Lung (tissue), 12 donors: Measurements from ENCODE around the gene OR51I1. TPM values are rescaled to one million over a fixed set of nuclear protein-coding genes. Genes with fewer than 3 reads are reported as not detected.

ENCODE experiments used
- ATAC-seq: fragments of 200-7000 bp; cut with Tn5 transposase; one replicate; pipeline ENCODE4 v1.9.1; 2020; ENCODE audit warnings: moderate number of reproducible peaks; ENCODE audit not compliant: insufficient read depth, low FRiP score
- DNase-seq, 3 donors: peaks; one replicate each; pipeline ENCODE4 v3.0.0-alpha.2; 2013 to 2017
- H3K27ac ChIP-seq, 2 donors: one replicate each; pipeline ENCODE4 v1.5.1; 2013; ENCODE audit warnings: mild to moderate bottlenecking in 2 of 2, moderate library complexity in 2 of 2, control low read depth in 1 of 2, inconsistent platforms in 1 of 2, low read depth in 1 of 2, low read length in 1 of 2
- H3K27me3 ChIP-seq, 3 donors: one replicate each; pipeline ENCODE4 v1.5.1; 2013; ENCODE audit warnings: low read length in 2 of 3; ENCODE audit not compliant: control insufficient read depth in 3 of 3, insufficient read depth in 3 of 3
- H3K36me3 ChIP-seq, 4 donors: one replicate each; pipeline ENCODE4 v1.5.1; 2013; ENCODE audit warnings: low read length in 4 of 4, mild to moderate bottlenecking in 1 of 4, moderate library complexity in 1 of 4; ENCODE audit not compliant: control insufficient read depth in 4 of 4, insufficient read depth in 4 of 4
- H3K4me1 ChIP-seq, 5 donors: one replicate each; pipeline ENCODE4 v1.5.1; 2013; ENCODE audit warnings: low read length in 5 of 5, mild to moderate bottlenecking in 2 of 5, moderate library complexity in 1 of 5; ENCODE audit not compliant: control insufficient read depth in 5 of 5, insufficient read depth in 5 of 5
- H3K4me3 ChIP-seq: one replicate; pipeline ENCODE4 v1.5.1; 2013; ENCODE audit warnings: mild to moderate bottlenecking, control low read depth, moderate library complexity
- H3K9ac ChIP-seq, 2 donors: one replicate each; pipeline ENCODE4 v1.5.1; 2013; ENCODE audit warnings: low read length in 2 of 2, control low read depth in 1 of 2; ENCODE audit not compliant: insufficient read depth in 1 of 2
- H3K9me3 ChIP-seq, 4 donors: one replicate each; pipeline ENCODE4 v1.5.1; 2013; ENCODE audit warnings: low read length in 3 of 4, mild to moderate bottlenecking in 1 of 4, moderate library complexity in 1 of 4; ENCODE audit not compliant: control insufficient read depth in 4 of 4, insufficient read depth in 3 of 4
- WGBS, 2 donors: extraction: QIAGEN DNeasy Blood & Tissue Kit; methylation state at CpG; one replicate each; pipeline ENCODE4 v1.1.7; 2013; 5-methylcytosine and 5-hydroxymethylcytosine counted together
- polyA plus RNA-seq, 2 donors: library from polyadenylated mRNA; stranded (reverse); fragments of 200-250 nt; gene quantifications; one replicate each; pipeline ENCODE4 v1.2.1, GENCODE V29; 2013
- total RNA-seq, 2 donors: library from RNA; depleted of rRNA in 1 of 2; stranded (reverse); fragments of >200 nt in 1 of 2; gene quantifications; one replicate each; pipeline ENCODE4 v1.2.1, GENCODE V29; 2014 to 2021
- TF ChIP-seq, protein P1 (sequence below): IDR thresholded peaks from 2 replicates; pipeline ENCODE4 v1.5.1; 2012; ENCODE audit warnings: mild to moderate bottlenecking; ENCODE audit errors: control extremely low read depth, extremely low read depth
- donor health status: control.
- donor health status: control.
- donor health status: Bipolar disorder and iron deficiency.
- donor health status: healthy.
- donor health status: DM: yes; HTN: yes; CAD: no.

OR51I1 gene
- total and polyA plus RNA-seq, 4 donors = 3.2 TPM; not detected in 3

DNA sequence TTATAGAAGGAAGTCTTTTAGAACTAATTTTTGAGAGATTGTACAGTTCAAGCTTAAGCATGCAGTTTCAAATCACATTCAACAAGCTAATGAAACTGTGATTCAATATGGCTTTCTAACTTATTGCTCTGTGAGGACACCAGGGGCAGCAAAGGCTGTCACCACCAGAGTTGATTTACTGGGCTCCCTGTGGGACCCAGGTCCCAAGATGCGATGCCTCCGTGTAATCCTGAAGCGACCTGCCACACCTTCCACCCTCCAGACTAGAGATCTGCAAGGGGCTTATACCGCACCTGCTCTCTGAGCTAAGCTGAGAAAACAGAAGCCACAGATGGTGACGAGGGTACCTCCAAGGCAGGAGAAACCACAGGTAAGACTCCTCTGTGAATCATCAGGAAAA, 20.3 kb downstream of the OR51I1 start:
- H3K27me3 ChIP-seq = no peaks in the 10 kb centered on the region
- ATAC-seq (no peak), DNase-seq (no peak)
- H3K9ac ChIP-seq = no peak overlapping the region
- TF ChIP-seq, protein P1, sequence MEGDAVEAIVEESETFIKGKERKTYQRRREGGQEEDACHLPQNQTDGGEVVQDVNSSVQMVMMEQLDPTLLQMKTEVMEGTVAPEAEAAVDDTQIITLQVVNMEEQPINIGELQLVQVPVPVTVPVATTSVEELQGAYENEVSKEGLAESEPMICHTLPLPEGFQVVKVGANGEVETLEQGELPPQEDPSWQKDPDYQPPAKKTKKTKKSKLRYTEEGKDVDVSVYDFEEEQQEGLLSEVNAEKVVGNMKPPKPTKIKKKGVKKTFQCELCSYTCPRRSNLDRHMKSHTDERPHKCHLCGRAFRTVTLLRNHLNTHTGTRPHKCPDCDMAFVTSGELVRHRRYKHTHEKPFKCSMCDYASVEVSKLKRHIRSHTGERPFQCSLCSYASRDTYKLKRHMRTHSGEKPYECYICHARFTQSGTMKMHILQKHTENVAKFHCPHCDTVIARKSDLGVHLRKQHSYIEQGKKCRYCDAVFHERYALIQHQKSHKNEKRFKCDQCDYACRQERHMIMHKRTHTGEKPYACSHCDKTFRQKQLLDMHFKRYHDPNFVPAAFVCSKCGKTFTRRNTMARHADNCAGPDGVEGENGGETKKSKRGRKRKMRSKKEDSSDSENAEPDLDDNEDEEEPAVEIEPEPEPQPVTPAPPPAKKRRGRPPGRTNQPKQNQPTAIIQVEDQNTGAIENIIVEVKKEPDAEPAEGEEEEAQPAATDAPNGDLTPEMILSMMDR = no peak
- no peak overlapping the region for H3K27ac ChIP-seq
- WGBS, 2 donors = 70 to 79% methylated on average over 5 of the region's 5 CpGs
- H3K4me3 ChIP-seq = no peak overlapping the region
- no peaks in the 10 kb centered on the region for H3K4me1 ChIP-seq
- no peaks in the 10 kb centered on the region for H3K36me3 ChIP-seq
- no peaks in the 10 kb centered on the region for H3K9me3 ChIP-seq

DNA sequence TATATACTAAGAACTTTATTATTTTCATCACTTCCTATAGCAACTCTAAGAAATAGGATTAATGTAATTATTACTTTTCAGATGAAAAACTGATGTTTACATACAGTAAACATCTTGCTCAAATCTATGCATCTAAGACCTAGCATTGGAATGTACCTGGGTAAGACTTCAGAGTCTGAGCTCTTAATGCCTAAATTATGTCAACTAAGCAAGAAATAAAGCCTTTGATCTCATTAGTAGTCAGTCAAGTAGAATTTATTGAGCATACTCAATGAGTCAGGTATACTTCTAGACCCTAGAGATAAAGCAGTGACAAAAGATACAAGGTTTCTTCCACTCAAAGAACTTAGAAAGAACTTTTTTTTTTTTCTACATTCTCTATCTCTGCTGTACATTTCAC, 36.1 kb downstream of the OR51I1 start:
- DNase-seq = no peak
- Histone ChIP-seq H3K9ac (no peak overlapping the region), H3K4me1 (no peaks in the 10 kb centered on the region), H3K4me3 (no peak overlapping the region), H3K27ac (no peak overlapping the region), H3K9me3 (peaks cover 0 to 4% (median 0%) of the 10 kb centered on the region in 4 donors), H3K36me3 (no peaks in the 10 kb centered on the region), H3K27me3 (no peaks in the 10 kb centered on the region)
- no peak for ATAC-seq
- TF ChIP-seq, protein P1 = no peak

DNA sequence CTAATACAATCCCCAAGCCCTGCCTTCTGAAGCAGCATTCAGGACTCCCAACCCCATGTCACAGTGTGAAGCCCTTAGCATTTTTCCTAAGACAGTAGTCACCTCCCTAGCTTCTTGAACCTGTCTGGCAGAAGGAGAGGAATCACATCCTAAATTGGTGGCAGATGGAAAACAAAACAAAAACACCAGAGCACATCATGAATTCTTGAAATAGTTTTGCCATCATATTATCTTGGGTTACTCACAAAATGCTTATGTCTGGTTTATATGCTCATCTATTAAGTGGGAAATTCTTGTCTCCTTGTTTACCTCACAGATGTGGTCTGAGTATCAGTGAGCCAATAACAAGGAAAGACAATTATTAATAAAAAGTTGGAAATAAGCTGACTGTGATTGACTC, 42.4 kb downstream of the OR51I1 start:
- Histone ChIP-seq H3K4me3 (no peak overlapping the region), H3K9ac (no peak overlapping the region), H3K36me3 (no peaks in the 10 kb centered on the region), H3K9me3 (peaks cover 0 to 4% (median 0%) of the 10 kb centered on the region in 4 donors), H3K27me3 (no peaks in the 10 kb centered on the region), H3K27ac (no peak overlapping the region), H3K4me1 (no peaks in the 10 kb centered on the region)
- TF ChIP-seq, protein P1 = no peak
- DNase-seq (no peak), ATAC-seq (no peak)

DNA sequence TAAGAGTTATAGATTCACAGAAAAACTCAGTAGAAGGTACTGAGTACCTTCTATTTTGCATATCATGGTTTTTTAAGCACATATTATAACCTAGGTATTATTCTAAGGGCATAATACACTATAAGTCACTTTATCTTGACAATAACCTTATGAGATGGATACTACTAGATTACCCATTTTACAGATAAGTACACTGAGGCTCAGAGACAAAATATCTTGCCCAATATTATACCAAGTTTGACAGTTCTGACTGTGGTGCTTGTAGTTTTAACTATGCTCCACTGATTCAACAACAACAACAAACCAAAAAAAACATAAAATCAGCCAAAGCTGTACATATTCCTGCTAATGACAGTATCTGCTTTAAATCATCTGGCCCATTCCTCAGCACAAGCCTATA, 47.2 kb downstream of the OR51I1 start:
- Histone ChIP-seq H3K4me1 (no peaks in the 10 kb centered on the region), H3K27ac (no peak overlapping the region), H3K27me3 (no peaks in the 10 kb centered on the region), H3K9ac (no peak overlapping the region), H3K9me3 (no peaks in the 10 kb centered on the region), H3K4me3 (no peak overlapping the region), H3K36me3 (no peaks in the 10 kb centered on the region)
- no peak for DNase-seq
- TF ChIP-seq, protein P1 = no peak
- no peak for ATAC-seq
